NCI-H2081 treated with DMSO at 0.1 percent for 48 hours (cell line): ENCODE data around the gene NUP210.

Source experiments
- DNase-seq: peaks from one replicate; lab custom pipeline; 2025; lab: John Stamatoyannopoulos, UW

NUP210 gene

DNA sequence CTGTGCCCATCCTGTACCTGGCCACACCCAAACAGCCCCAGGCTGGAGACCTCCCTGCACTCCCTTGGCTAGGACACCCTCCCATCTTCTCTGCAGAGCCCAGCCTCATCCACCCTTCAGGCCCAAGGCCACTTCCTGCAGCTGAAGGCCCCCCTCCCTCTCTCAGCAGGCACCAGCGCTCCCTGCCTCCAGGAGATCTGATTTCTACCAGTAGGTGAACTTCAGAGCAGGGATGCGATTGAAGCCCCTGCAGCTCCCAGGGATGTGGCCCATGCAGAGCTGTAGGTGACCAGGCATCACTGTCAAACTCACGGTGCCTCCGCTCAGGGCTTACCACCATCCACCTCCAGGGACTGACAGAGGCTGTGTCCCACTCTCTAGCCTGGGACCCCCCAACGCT, 96.3 kb downstream of the NUP210 start:
- DNase-seq, result peak; percentile 42

DNA sequence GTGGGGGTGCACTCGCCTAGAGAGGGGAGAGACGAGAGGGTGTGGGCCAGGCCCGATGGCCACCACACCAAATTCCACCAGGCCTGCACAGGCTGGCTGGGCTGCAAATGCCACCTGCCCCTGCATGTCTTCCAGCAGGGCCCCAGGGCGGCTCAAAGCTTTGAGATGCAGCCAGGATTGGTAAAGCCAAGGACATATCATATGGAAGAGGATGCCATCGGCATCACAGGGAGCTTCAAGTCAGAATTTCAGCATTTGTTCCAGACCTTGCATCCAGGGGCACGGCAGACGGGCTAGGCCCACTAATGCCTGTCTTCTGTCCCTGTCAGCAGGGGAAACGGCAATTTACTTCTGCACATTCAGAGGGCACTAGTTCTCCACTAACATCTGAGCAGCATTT, 97.8 kb downstream of the NUP210 start:
- DNase-seq, result no peak

DNA sequence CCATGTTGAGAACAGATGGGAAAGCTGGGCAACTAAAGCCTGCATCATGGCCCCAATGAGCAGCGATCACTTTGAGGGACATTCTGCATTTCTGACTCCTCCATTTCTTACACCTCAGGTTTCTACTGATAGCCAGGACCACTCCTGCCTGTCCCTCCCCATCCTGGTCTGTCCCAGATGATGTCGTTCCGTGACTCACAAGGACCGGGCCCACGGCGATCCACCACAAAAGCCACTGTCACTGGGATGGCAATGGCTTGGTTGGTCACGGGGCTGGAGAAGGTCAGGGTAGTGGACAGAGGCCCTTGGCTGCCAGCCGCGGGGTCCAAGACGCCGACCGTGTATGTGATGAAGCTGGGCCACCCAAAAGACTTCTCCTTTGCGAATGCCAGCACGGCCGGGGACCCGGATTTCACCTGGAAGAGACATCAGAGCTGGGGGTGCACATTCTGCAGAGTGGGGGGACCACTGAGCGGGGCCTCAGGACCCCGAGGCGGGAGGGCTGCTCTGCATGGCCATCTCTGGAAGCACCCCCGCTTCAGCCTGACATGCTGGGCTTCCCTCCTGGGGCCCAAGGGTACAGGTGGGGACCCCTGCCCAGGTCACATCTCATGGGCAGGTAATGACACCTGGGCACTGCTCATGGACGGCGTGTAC, 100.4 kb downstream of the NUP210 start:
- DNase-seq, result no peak

DNA sequence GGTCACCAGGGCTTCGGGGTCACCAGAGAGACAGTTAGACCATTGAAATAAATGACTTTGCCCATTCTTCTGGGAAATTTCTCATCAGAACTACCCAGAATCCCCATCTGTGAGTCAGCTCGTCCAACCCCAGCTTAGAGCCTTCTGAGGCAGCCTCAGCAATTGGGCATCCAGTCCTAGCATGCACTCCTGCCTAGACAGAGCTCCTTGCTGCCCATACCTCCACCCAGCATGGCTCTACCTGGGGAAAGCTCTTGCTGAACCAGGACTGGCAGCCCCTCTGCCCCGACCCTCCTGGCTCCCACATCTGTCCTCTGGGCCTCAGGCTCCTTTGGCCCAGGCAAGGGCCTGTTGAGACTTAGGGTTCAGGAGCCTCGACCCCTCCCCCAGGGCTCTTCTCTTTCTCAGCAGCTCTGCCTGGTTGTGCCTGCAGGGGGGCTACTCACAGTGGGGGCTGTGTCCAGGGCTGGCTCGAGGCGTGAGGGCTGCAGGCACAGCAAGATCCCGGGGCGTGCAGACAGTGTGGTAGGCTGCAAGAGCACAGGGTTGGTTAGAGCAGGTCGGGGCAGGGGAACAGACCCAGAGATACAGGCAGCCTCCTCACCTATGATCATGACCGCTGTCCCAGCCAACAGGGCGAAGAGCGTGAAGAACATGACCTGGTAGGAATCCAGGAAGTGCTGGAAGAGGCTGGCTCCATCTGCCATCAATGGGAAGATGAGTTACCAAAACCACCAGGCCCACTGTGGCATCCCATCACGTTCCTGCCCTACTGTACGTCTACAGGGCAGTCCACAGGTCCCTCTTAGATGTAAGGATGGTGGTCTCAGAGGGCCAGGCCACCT, 101.3 kb downstream of the NUP210 start:
- DNase-seq, result no peak

DNA sequence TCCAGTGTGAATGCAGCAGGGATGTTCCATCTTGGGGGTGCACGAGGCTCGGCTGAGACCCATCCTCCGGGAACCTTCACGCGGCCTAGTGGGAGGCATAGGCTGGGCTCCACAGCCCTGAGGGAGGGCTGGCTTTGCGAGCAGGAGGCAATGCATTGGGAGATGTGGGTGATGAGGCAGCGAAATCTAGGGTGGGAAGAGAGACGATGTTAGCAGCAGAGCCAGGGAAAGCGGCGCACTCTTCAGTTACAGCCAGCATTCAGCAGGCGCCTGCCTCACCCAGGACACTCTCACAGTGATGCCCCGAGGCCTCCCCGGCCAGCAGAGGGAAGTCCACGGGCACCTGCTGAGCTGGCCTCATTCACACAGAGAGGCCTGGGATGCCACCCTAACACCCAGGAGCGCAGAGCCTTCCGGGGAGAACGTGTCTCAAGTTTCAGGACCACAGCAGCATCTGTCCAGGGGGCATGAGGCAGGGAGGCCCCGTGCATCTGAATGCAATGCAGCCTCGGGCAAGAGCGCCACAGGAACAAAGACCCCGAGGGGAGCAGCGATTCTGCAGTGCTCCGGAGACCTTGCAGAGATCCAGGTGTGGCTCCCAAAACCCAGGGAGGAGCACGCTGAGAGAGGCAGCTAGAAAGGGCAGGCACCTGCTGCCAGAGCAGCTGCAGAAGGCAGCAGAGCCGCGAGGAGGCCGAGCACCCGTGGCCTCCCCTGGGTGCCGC, 102.4 kb downstream of the NUP210 start:
- DNase-seq, result no peak

DNA sequence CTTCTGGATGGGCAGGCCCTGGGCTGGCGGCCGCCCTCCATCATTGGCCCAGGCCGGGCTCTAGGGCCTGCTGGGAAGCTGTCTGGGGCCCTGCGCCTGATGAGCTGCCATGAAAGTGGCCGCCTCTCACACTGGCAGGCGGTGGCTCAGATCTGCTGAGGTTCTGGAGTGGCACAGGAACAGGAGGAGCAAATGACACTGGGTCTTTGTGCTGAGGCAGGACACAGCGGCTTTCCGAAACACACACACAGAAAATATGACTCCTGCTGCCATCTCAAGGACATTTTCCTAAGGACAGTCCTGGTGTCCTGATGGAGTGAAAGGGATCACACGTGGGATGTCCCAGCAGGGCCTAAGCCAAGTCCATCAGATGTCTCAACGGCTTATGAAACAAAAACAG, 103.5 kb downstream of the NUP210 start:
- no peak for DNase-seq

DNA sequence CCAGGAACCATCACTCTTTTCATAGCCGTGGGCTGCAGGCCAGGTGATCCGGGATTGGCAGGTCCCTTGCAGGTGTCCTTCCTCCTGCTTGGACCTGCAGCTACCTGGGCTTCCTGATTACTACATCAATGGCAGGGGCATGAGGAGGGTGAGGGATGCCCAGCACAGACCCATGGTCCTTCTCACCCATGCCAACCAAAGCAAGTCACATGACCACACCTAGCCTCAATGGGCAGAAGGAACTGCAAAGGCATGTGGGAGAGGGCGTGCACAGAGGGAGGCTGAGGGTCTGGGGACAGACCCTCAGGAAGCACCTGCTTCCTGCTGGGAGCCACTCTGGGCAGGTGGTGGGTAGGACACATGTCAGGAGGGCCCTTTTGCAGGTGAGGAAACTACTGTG, 105.2 kb downstream of the NUP210 start:
- no peak for DNase-seq

DNA sequence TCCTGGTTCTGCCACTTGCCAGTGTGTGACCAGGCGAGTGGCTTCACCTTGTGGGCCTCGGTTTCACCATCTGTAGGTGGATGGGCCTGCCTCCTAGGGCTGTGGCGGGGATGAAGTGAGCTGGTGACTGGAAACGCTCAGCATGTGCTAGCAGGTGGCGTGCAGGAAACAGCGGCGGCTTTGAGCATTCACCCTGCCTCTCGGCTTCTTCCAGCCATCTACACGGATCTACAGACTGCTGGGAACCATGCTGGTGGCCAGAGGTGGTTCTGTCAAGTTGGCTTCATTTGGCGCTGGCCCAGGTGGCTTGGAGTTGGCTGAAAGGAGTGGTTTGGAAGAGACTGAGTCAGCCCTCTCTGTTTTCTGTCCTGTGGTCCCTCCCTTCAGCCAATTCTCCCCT, 106.3 kb downstream of the NUP210 start:
- no peak for DNase-seq

DNA sequence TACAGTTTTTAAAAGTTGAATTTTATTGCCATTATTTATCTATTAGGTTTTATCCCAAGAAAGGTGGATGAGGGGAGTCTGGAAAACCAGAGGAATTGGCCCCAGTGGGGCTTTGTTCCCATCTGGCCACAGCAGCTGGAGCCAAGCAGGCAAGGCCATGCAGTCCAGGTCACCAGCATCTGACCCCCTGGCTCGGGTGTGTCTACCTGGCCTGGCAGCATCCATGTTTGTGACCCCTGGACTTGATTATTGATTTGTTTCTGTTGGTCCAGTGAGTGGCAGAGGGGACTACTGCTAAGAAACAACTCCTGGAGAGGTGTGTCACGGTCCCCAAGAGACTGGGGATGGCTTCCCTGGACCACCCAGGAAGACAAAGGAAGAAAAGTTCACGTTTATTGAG, 111.1 kb downstream of the NUP210 start:
- no peak for DNase-seq

DNA sequence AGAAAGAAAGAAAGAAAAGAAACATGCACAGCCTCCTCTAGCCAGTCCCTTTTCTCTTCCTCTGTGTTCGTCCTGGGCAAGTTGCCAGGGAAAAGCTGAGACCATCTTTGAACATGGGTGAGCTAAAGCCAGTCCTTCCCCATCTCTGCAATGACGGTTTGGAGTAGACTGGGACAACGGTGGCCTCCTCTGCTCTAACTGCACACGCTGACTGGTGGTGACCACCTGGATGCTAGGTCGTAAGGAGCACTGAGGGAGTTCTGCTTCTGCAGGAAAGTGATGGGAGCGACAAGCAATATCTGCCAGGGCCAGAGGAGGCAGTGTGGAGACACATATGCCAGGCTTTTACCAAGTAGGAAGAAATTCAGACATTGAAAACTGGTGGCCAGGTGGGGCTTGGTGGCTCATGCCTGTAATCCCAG, 111.7 kb downstream of the NUP210 start:
- no peak for DNase-seq

DNA sequence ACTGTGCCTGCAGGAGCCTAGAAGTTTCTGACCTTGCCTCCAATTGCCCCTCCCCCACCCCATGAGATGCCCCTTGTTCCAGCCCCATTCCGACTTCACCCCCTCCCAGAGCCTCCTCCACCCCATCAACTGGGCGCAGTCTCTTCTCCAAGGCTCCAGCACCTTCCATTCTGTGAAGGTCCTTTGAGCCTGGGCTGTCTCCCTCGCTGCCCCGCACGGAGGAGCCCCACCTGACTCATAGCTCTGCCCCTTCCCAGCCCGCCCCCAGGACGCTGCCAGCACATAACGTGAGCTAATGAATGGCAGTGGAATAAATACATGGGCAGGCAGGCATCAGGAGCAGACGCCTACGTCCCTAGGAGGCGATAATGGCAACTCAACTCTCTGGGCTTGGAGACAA, 113.1 kb downstream of the NUP210 start:
- DNase-seq, result no peak

DNA sequence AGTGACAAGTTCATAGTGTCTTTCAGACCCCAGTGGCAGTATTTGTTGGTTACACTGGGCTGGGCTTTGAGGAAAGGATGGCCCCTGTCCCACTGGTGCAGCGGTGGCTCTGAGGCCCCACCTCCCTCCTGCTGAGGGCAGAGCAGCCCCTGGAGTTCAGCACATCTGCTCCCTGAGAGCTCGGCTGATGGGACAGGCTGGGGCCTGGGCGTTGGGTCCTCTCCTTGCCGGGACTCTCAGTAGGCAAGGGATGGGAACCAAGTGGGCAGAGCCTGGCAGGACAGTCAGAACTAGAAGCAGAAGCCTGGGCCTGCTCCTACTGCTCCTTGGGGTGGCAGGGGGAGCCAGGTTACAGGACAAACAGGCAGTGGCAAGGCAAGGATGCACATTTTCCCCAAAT, 114.5 kb downstream of the NUP210 start:
- no peak for DNase-seq

DNA sequence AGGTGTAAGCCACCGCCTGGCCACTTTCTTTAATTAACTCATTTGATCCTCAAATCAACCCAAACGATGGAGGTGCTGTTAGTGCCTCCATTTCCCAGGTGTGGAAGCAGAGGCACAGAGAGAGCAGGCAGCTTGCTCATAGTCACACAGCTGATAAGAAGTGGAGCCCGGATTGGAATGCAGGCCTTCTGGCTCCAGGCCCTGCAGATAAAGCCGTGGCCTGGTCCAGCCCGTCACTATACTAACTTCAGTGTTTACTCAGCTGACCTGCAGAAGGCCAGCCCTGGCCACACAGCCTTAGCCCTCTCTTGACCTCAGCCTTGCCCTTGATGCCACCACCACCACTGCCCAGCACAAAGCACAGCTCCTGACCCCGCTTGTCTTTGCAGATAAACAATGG, 116.7 kb downstream of the NUP210 start:
- no peak for DNase-seq

DNA sequence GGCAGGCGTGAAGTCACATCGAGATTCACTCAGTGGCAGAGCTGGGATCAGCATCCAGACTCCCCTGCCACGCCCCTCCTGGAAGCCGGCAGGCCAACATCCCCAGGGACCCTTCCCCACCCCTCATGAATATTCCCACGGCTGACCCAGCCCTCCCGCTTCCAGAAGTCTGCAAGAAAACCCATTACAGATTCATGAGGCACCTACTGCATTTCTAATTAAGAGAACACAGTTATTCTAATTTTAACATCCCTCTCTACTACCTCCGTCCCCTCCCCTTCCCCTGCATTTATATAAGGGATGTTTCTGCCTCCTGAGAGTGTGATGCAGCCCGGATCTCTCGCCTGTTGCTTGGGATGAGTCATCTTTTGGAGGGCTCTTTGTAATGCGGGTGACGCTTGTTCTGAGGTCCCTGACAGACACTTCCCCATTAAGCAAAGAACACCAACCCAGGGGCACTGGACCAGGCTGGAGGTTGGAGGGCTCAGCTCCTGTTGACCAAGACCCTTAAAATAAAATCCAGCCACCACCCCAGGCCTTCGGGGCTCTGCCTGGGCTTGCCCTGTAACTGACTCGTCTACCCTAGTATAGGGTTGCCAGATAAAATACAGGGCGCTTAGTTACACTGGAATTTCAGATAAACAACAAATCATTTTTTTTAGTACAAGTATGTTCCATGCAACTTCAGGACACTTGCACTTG, 118.7 kb downstream of the NUP210 start:
- no peak for DNase-seq

DNA sequence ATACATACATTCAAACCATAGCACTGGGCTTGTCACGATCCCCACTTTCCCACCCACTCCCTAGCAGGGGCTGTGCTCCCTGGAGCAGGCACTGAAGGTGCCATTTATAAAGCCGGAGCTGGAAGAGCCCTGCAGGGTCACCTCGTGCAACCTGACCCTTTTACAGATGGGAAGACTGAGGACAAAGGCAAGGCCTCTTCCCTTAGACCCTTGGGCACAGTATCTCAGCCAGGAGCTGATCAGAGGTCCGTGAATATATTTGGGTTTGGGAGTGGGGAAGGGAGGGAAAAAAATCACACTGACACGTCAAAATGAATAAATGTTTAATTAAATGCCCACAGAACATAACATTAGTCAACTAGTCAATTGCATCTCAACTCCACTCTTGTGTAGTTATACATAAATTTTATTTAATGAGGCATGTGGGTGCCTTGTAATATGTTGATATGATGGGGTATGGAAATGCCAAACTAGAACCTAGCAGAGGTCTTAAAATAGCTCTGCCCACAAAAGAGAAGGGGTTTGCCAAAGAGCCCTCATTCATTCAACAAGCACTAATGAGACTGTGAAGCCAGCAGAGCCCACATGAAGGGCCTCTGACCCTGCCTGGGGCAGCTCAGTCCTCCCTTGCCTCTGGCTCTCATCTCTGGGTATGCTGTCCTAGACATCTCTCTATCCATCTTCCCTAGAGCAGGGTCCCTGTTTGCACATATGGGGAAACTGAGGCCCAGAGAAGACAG, 119.4 kb downstream of the NUP210 start:
- DNase-seq, result no peak

DNA sequence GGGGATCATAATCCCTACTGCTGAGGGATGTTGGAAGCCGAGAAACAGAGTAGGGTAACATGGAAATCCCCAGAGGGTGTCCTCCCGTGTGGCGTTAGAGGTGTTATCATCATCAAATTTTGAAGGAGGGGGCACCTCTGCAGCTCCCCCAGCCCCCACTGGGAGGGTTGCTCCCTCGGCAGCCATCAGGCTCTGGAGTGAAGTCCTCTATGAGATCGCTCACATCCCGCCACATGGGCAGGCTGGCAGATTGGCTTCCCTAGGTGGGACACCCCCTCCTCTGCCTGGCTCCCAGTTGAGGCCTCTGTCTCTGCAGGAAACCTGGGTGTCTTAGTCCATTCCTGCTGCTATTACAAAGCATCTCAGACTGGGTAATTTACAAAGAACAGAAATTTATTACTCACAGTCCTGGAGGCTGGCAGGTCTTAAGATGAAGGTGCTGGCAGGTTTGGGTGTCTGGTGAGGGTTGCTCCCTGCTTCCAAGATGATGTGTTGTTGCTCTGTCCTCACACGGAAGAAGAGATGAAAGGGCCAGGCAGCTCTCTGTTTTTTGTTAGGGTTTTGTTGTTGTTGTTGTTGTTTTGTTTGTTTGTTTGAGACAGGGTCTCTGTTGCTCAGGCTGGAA, 120.5 kb downstream of the NUP210 start:
- no peak for DNase-seq

DNA sequence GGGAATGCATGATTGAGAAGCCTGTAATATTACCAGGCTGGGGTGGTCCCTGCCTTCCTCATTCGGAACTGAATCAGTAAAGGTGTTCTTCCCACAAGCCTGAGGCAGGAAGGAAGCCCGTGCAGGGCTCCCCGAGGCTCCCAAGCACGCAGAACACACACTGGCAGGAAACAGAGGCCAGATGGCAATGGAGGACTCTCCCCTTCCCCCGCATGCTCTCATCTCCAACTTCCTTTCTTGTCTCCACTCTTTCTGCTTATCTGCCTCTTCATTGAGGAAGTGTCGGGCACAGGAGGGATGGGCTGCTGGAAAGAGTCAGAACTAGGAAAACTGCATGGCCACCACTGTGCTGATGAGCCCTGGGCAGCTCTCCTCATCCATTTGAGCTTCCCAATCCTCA, 123.5 kb downstream of the NUP210 start:
- no peak for DNase-seq

DNA sequence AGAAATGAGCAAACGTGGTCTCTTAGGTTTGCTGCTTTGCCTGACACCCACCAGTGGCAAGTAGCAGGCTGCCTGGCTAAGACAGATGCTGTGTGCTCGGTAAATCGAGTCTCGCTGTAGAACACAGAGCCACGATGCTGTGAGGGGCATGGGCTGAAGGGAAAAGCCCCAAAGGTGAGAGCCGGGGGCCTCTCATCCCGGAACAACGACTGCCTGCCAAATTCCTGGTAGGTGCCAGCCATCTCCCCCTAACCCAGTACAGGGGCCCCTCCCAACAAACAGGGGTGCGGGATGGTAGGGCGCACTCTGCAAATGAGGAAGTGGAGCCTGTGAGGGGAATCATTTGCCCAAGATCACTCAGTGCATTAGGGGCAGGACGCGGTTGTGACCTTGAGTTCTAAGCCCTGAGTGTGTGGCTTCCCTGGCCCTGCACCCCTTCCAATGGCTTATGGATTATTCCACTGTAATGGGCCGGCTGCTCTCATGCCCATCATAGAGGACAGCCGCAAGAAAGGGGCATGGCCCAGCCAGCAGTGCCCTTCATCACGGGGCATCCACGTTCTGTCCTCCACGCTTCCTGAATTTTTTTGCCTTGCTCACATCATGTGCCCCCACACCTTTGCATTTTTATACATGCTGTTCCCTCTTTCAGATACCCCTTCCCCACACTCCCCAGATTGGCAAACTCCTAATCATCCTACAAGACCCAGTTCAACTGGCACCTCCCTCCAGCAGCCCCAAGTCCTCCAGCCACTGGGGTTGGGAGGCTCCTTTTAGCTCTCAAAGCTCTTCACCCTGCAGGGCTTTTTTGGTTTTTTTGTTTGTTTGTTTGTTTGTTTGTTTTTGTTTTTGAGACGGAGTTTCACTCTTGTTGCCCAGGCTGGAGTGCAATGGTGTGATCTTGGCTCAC, 125.4 kb downstream of the NUP210 start:
- DNase-seq, result no peak

DNA sequence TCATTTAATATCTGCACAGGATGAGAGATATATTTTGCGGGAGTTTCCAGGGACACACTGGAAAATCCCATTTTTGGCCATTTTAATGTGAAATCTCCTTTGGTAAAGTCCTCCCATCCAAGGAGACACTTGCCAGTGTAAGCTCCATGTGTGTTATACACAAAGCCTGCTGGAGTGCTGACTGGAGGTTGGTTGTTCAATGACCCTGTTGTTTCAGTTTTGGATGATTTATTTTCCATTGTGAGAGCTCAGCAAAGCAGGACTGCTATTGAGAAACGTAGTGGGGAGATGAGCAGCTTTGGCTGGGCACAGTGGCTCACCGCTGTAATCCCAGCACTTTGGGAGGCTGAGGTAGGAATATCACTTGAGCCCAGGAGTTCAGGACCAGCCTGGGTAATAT, 127.7 kb downstream of the NUP210 start:
- no peak for DNase-seq

DNA sequence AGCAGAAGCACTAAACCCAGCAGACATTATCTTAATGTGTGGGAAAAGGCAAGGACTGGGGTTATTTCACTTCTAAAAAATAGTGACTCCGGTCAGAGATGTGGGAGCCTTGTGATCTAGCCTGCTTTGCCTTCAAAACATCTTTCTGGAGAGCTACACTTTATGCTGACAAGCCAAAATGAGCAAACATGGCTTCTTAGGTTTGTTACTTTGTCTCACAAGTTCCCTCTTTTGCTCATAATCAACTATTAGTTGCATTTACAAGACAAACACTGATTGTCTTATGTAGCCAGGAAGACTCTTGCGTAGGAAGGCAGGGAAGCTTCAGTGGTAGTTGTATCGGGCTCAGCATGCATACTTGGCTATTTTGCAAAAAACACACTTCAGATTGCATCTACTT, 129.2 kb downstream of the NUP210 start:
- no peak for DNase-seq
